Activated CD4-positive, alpha-beta memory T cell treated with anti-CD3 and anti-CD28 coated beads, Interleukin-2, amount 10 ng/mL, durations not matched to agents 7 days and 5 days (primary cell): ENCODE data around the gene SFRP5. TPM values are rescaled to one million over a fixed set of nuclear protein-coding genes. Genes with fewer than 3 reads are reported as not detected.

Experiments
- CTCF ChIA-PET: fragments of 350-600 bp; sonication (Branson Sonifier 250); formaldehyde crosslinking; loops from one replicate; lab custom pipeline; 2021; ENCODE audit warnings: antibody characterized with exemption, inconsistent platforms; lab: Charles Lee
- POLR2A ChIA-PET: fragments of 350-600 bp; sonication (Branson Sonifier 250); formaldehyde crosslinking; loops from one replicate; lab custom pipeline; 2021; ENCODE audit warnings: antibody characterized with exemption; lab: Charles Lee
- DNase-seq: peaks from one replicate; pipeline ENCODE4 v3.0.0-alpha.2; 2020
- H3K27ac Mint-ChIP-seq: one replicate; pipeline ENCODE4 v1.8.0; 2021; ENCODE audit warnings: mild to moderate bottlenecking, mixed read lengths
- H3K27me3 Mint-ChIP-seq: one replicate; pipeline ENCODE4 v1.8.0; 2021; ENCODE audit warnings: mixed read lengths
- H3K36me3 Mint-ChIP-seq: one replicate; pipeline ENCODE4 v1.8.0; 2021; ENCODE audit warnings: low read depth, mixed read lengths
- H3K4me1 Mint-ChIP-seq: one replicate; pipeline ENCODE4 v1.8.0; 2021; ENCODE audit warnings: mixed read lengths
- H3K4me3 Mint-ChIP-seq: one replicate; pipeline ENCODE4 v1.8.0; 2021; ENCODE audit warnings: mild to moderate bottlenecking, mixed read lengths
- H3K9me3 Mint-ChIP-seq: one replicate; pipeline ENCODE4 v1.8.0; 2021; ENCODE audit warnings: mixed read lengths
- total RNA-seq, 2 experiments: library from RNA; stranded (reverse); gene quantifications; one replicate each; pipeline ENCODE4 v1.2.3, GENCODE V29; 2021

The SFRP5 gene
- total RNA-seq, 2 experiments from 2014 or later = not detected

GRCh38 chr10:97768322-97769315 is 3.2 kb downstream of the SFRP5 start:
- CTCF ChIA-PET = no interaction called here
- no peak for DNase-seq
- peaks cover 5% of the 10 kb centered on the region for H3K4me1 Mint-ChIP-seq
- H3K9me3 Mint-ChIP-seq = no peaks in the 10 kb centered on the region
- peaks cover 36% of the 10 kb centered on the region for H3K27me3 Mint-ChIP-seq
- H3K4me3 Mint-ChIP-seq = no peak overlapping the region
- H3K27ac Mint-ChIP-seq = no peak overlapping the region
- POLR2A ChIA-PET = no interaction called here
- H3K36me3 Mint-ChIP-seq = no peaks in the 10 kb centered on the region

- ChIA-PET CTCF (interaction anchor here (0.5 kb wide), 1 partner anchor 22 kb away, joined by 3 read pairs; no protein-coding TSS in a partner anchor), POLR2A (no interaction called here)
- Mint-ChIP-seq H3K4me1 (peaks cover 4% of the 10 kb centered on the region), H3K9me3 (no peaks in the 10 kb centered on the region), H3K27me3 (peaks cover 25% of the 10 kb centered on the region), H3K4me3 (no peak overlapping the region), H3K36me3 (no peaks in the 10 kb centered on the region), H3K27ac (no peak overlapping the region)
- no peak for DNase-seq
Observed at GRCh38 chr10:97766996-97767924, 4.5 kb downstream of the SFRP5 start.

GRCh38 chr10:97766106-97766810 is 5.5 kb downstream of the SFRP5 start:
- H3K36me3 Mint-ChIP-seq = no peaks in the 10 kb centered on the region
- H3K27ac Mint-ChIP-seq = no peak overlapping the region
- ChIA-PET CTCF (interaction anchor here (0.5 to 1.0 kb wide), 2 partner anchors 21 to 26 kb away, joined by 3 read pairs; no protein-coding TSS in a partner anchor), POLR2A (interaction anchor here (0.5 kb wide), 1 partner anchor 487 kb away, joined by 3 read pairs; no protein-coding TSS in a partner anchor)
- peaks cover 2% of the 10 kb centered on the region for H3K4me1 Mint-ChIP-seq
- peaks cover 19% of the 10 kb centered on the region for H3K27me3 Mint-ChIP-seq
- no peak overlapping the region for H3K4me3 Mint-ChIP-seq
- no peak for DNase-seq
- no peaks in the 10 kb centered on the region for H3K9me3 Mint-ChIP-seq

- Mint-ChIP-seq H3K27ac (no peak overlapping the region), H3K27me3 (peaks cover 9% of the 10 kb centered on the region), H3K4me1 (no peaks in the 10 kb centered on the region), H3K36me3 (peaks cover 6% of the 10 kb centered on the region), H3K4me3 (no peak overlapping the region), H3K9me3 (no peaks in the 10 kb centered on the region)
- ChIA-PET CTCF (interaction anchor here (1.7 kb wide), 1 partner anchor 104 kb away, joined by 5 read pairs; no protein-coding TSS in a partner anchor), POLR2A (no interaction called here)
- DNase-seq = no peak
Observed at GRCh38 chr10:97765201-97765600, 6.6 kb downstream of the SFRP5 start.

DNA sequence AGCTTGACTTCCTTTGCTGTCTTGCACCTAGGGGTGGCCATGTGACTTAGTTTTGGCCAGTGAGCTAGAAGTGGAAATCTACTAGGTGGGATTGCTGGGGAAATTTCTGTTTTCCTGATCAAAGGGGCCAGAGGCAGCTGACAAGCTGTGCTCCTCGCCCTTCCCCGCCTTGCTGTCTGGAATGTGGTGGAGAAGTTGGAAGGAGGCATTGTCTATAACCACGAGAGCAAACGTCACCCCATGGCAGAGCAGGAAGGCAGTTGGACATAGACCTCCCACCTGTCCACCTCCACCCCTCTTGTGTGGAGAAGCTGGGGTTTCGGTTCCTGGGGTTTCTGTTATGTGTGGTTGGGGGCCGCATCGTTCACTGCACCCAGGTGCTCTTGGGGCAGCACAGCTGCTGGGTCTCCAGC is 7.3 kb downstream of the SFRP5 start:
- H3K27me3 Mint-ChIP-seq = peaks cover 3% of the 10 kb centered on the region
- peaks cover 11% of the 10 kb centered on the region for H3K36me3 Mint-ChIP-seq
- DNase-seq = no peak
- POLR2A ChIA-PET = no interaction called here
- H3K4me3 Mint-ChIP-seq = no peak overlapping the region
- H3K9me3 Mint-ChIP-seq = no peaks in the 10 kb centered on the region
- CTCF ChIA-PET = interaction anchor here (1.1 to 1.7 kb wide), 2 partner anchors 28 to 105 kb away, joined by 3 to 5 read pairs; partner anchors contain the start of gene ZFYVE27
- no peak overlapping the region for H3K27ac Mint-ChIP-seq
- no peaks in the 10 kb centered on the region for H3K4me1 Mint-ChIP-seq

DNA sequence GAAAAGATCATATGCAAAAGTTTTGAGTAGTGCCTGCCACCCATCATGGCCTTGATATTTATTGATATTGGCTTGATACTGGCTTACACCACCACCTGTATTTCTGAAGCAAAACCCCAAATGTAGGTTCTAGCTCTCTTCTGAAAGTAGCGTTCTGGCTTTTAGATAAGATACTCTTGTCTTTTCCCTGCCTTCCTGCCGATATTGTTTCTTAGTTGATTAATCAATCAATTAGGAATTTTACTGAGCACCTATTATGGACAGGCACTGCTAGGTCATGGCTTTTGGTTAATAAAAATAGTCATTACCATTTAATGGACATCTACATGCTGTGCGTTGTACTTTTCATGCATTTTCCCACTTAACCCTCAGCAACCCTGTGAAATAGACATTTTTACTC is 7.9 kb downstream of the SFRP5 start:
- CTCF ChIA-PET = interaction anchor here (1.1 to 1.7 kb wide), 2 partner anchors 27 to 105 kb away, joined by 3 to 5 read pairs; partner anchors contain the start of gene ZFYVE27
- Mint-ChIP-seq H3K27ac (no peak overlapping the region), H3K27me3 (no peaks in the 10 kb centered on the region), H3K9me3 (no peaks in the 10 kb centered on the region), H3K4me1 (no peaks in the 10 kb centered on the region), H3K36me3 (peaks cover 14% of the 10 kb centered on the region), H3K4me3 (no peak overlapping the region)
- DNase-seq = no peak
- POLR2A ChIA-PET = no interaction called here

DNA sequence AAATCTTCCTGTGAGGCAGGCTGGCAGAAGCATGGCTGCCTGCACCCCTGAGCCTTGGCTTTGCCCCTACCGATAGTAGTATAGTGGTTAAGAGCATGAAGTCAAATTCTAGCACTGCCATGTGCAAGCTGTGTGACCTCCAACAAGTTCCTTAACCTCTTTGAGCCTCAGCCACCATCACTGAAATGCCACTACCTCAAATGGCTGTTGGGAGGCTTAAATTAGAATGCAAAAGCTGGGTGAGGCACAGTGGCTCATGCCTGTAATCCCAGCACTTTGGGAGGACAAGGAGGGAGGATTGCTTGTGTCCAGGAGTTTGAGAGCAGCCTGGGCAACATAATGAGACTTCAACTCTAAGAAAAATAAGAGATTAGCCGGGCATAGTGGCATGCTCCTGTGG is 8.4 kb downstream of the SFRP5 start:
- Mint-ChIP-seq H3K27ac (no peak overlapping the region), H3K4me1 (no peaks in the 10 kb centered on the region), H3K4me3 (no peak overlapping the region), H3K27me3 (no peaks in the 10 kb centered on the region), H3K9me3 (no peaks in the 10 kb centered on the region), H3K36me3 (peaks cover 16% of the 10 kb centered on the region)
- POLR2A ChIA-PET = no interaction called here
- CTCF ChIA-PET = interaction anchor here (1.1 to 1.7 kb wide), 2 partner anchors 27 to 106 kb away, joined by 3 to 5 read pairs; partner anchors contain the start of gene ZFYVE27
- DNase-seq = no peak

DNA sequence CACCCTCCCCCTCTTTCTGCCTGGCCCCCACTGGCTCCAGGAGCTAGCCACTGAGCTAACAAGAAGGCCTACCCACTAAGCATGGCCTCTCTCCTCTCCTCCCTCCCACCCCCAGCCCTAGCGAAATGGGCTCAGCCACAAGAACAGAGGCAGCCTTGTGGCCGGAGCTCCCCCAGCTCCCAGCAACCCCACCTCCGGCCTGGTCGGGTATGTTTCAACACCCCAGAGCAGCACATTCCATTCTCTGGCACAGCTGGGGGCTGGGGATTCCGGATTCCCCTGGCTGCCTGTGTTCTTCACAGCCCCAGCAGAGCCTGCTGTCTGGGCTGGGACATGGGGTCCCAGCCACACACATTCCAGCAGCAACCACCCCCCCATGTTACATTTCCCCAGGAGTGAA is 9.0 kb downstream of the SFRP5 start:
- Mint-ChIP-seq H3K27me3 (no peaks in the 10 kb centered on the region), H3K27ac (no peak overlapping the region), H3K9me3 (no peaks in the 10 kb centered on the region), H3K4me1 (no peaks in the 10 kb centered on the region), H3K4me3 (no peak overlapping the region), H3K36me3 (peaks cover 17% of the 10 kb centered on the region)
- CTCF ChIA-PET = no interaction called here
- POLR2A ChIA-PET = no interaction called here
- no peak for DNase-seq

- no peak overlapping the region for H3K27ac Mint-ChIP-seq
Observed at GRCh38 chr10:97762056-97762455, 9.7 kb downstream of the SFRP5 start.

DNA sequence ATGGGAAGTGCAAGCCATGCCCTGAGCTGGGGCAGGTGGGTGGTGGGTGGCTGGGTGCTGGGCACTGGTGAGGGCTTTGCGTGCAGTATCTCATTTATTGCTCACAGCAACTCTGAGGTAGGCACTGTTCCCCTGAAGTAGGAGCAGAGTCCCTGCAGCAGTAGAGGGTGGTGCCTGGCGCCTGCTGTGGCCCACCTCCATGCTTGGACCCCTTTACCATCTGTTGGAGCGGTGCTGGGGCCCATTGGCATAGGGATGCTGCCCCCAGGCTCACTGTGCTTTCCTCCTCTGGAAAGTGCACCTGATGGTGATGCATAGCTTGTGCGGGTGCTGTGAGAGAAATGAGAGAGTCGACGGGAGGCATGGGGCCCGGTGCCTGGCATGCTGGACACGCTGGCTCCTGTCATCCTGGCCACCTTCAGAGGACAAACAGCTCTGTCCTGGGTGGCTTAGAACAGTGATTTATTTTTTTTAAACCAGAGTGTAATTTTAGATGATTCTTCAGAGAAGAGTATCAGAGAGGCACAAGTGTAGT is 10.4 kb downstream of the SFRP5 start:
- POLR2A ChIA-PET = no interaction called here
- H3K36me3 Mint-ChIP-seq = peaks cover 26% of the 10 kb centered on the region
- H3K9me3 Mint-ChIP-seq = no peaks in the 10 kb centered on the region
- no peak overlapping the region for H3K4me3 Mint-ChIP-seq
- CTCF ChIA-PET = interaction anchor here (2.6 kb wide), 1 partner anchor 108 kb away, joined by 13 read pairs; no protein-coding TSS in a partner anchor
- no peak overlapping the region for H3K27ac Mint-ChIP-seq
- no peak for DNase-seq
- H3K27me3 Mint-ChIP-seq = no peaks in the 10 kb centered on the region
- no peaks in the 10 kb centered on the region for H3K4me1 Mint-ChIP-seq

More at GRCh38 chr10:97762056-97762455, 9.7 kb downstream of the SFRP5 start:
- ChIA-PET POLR2A (no interaction called here), CTCF (no interaction called here)
- no peak for DNase-seq
- Mint-ChIP-seq H3K4me1 (no peaks in the 10 kb centered on the region), H3K27me3 (no peaks in the 10 kb centered on the region), H3K4me3 (no peak overlapping the region), H3K36me3 (peaks cover 22% of the 10 kb centered on the region), H3K9me3 (no peaks in the 10 kb centered on the region)

GRCh38 chr10:97760461-97761257 is 11.1 kb downstream of the SFRP5 start:
- Mint-ChIP-seq H3K4me1 (no peaks in the 10 kb centered on the region), H3K9me3 (no peaks in the 10 kb centered on the region), H3K36me3 (peaks cover 27% of the 10 kb centered on the region), H3K27ac (no peak overlapping the region), H3K27me3 (no peaks in the 10 kb centered on the region), H3K4me3 (no peak overlapping the region)
- POLR2A ChIA-PET = no interaction called here
- DNase-seq = no peak
- CTCF ChIA-PET = interaction anchor here (1.0 to 2.6 kb wide), 3 partner anchors 57 to 109 kb away, joined by 3 to 13 read pairs (median 4); no protein-coding TSS in a partner anchor
